Vagina (tissue), 2 donors: Measurements from ENCODE around the gene IAPP.

Experiments
- CTCF ChIP-seq, 3 experiments: fragments of 450-650 bp in 2 of 3; fragments of 200-600 bp in 1 of 3; sonication (generic) in 1 of 3; IDR thresholded peaks; one replicate each; pipeline ENCODE4 v1.5.1; 2017 to 2019; ENCODE audit warnings: antibody characterized with exemption in 3 of 3, mild to moderate bottlenecking in 2 of 3, moderate library complexity in 2 of 3
- POLR2A ChIP-seq, 2 donors: fragments of 450-650 bp; IDR thresholded peaks; one replicate each; pipeline ENCODE4 v1.6.1; 2017; ENCODE audit warnings: antibody characterized with exemption in 2 of 2, mild to moderate bottlenecking in 2 of 2, moderate library complexity in 2 of 2
- POLR2AphosphoS5 ChIP-seq, 2 donors: sonication (generic); formaldehyde crosslinking; IDR thresholded peaks; one replicate each; pipeline ENCODE4 v1.9.0; 2017; ENCODE audit warnings: antibody characterized with exemption in 2 of 2, mild to moderate bottlenecking in 2 of 2, low read depth in 1 of 2; ENCODE audit not compliant: insufficient read depth in 1 of 2

GRCh38 chr12:21337959-21338744 is 34.5 kb upstream of the IAPP start:
- no peak for TF ChIP-seq CTCF (IDR thresholded peaks at IDR 0.05)
- no peak for TF ChIP-seq POLR2AphosphoS5 (IDR thresholded peaks at IDR 0.05; ENCODE audit: insufficient read depth in 1 of 2, low read depth in 1 of 2)
- no peak for TF ChIP-seq POLR2A (IDR thresholded peaks at IDR 0.05)
